HEK293 (cell line): ENCODE measurements around the gene CPEB3.

Experiments
- CTCF ChIA-PET: fragments of 350-600 bp; formaldehyde crosslinking; extraction: SDS; loops from one replicate; lab custom pipeline; 2021; ENCODE audit warnings: antibody characterized with exemption; lab: Yijun Ruan, JAX
- POLR2A ChIA-PET: fragments of 300-600 bp; formaldehyde crosslinking; extraction: SDS; loops from one replicate; lab custom pipeline; 2020; ENCODE audit warnings: antibody characterized with exemption, inconsistent platforms; lab: Yijun Ruan, JAX
- H3K27ac ChIP-seq: fragments of 200-500 bp; sonication (Bioruptor generic); 2 replicates; pipeline ENCODE4 v1.5.1; 2014; ENCODE audit warnings: low read depth, low read length, control low read depth, inconsistent platforms; ENCODE audit errors: extremely low read depth
- H3K36me3 ChIP-seq, 2 experiments: fragments of 200-500 bp in 1 of 2; sonication (Bioruptor generic) in 1 of 2; 1 replicate in 1 of 2; 2 replicates in 1 of 2; pipeline ENCODE4 v1.5.1; 2014 to 2017; ENCODE audit warnings: inconsistent platforms in 2 of 2, low read length in 2 of 2; ENCODE audit not compliant: control insufficient read depth in 2 of 2, insufficient read depth in 1 of 2
- H3K4me1 ChIP-seq: fragments of 200-500 bp; sonication (Bioruptor generic); 2 replicates; pipeline ENCODE4 v1.5.1; 2014; ENCODE audit warnings: mild to moderate bottlenecking, low read length, inconsistent platforms; ENCODE audit not compliant: control insufficient read depth, insufficient read depth
- H3K4me3 ChIP-seq: 2 replicates; pipeline ENCODE4 v1.5.1; 2011; ENCODE audit warnings: low read depth, mild to moderate bottlenecking, control low read depth, low read length, moderate library complexity
- H3K9me3 ChIP-seq: fragments of 200-500 bp; sonication (Bioruptor generic); 2 replicates; pipeline ENCODE4 v1.5.1; 2014; ENCODE audit warnings: low read depth, low read length, inconsistent platforms; ENCODE audit not compliant: control insufficient read depth, insufficient read depth
- ATF2 ChIP-seq: fragments of 450-650 bp; formaldehyde crosslinking; IDR thresholded peaks from 2 replicates; pipeline ENCODE4 v1.5.1; 2016; ENCODE audit warnings: missing biosample characterization, missing genetic modification characterization, low read depth
- GLIS1 ChIP-seq: fragments of 450-650 bp; formaldehyde crosslinking; IDR thresholded peaks from 2 replicates; pipeline ENCODE4 v1.5.1; 2016; ENCODE audit warnings: missing biosample characterization, missing genetic modification characterization
- GLIS2 ChIP-seq: fragments of 450-650 bp; formaldehyde crosslinking; IDR thresholded peaks from 2 replicates; pipeline ENCODE4 v1.5.1; 2016; ENCODE audit warnings: missing biosample characterization, missing genetic modification characterization
- RBAK ChIP-seq: fragments of 450-650 bp; formaldehyde crosslinking; IDR thresholded peaks from 2 replicates; pipeline ENCODE4 v1.5.1; 2016; ENCODE audit warnings: missing biosample characterization, missing genetic modification characterization
- ZNF214 ChIP-seq: fragments of 450-650 bp; formaldehyde crosslinking; IDR thresholded peaks from 2 replicates; pipeline ENCODE4 v1.5.1; 2017; ENCODE audit warnings: missing biosample characterization, mild to moderate bottlenecking, missing genetic modification characterization, borderline replicate concordance
- ZNF426 ChIP-seq: fragments of 450-650 bp; formaldehyde crosslinking; IDR thresholded peaks from 2 replicates; pipeline ENCODE4 v1.5.1; 2017; ENCODE audit warnings: missing biosample characterization, missing genetic modification characterization, mild to moderate bottlenecking, inconsistent platforms, moderate library complexity
- ZNF473 ChIP-seq: fragments of 450-650 bp; formaldehyde crosslinking; IDR thresholded peaks from 2 replicates; pipeline ENCODE4 v1.5.1; 2017; ENCODE audit warnings: missing biosample characterization, missing genetic modification characterization
- ZNF555 ChIP-seq: fragments of 450-650 bp; formaldehyde crosslinking; conservative IDR thresholded peaks from 2 replicates; pipeline ENCODE4 v1.5.1; 2017; ENCODE audit warnings: missing biosample characterization, mild to moderate bottlenecking, missing genetic modification characterization, inconsistent platforms
- ZNF580 ChIP-seq: fragments of 450-650 bp; formaldehyde crosslinking; IDR thresholded peaks from 2 replicates; pipeline ENCODE4 v1.5.1; 2016; ENCODE audit warnings: missing biosample characterization, missing genetic modification characterization
- ZNF623 ChIP-seq: fragments of 450-650 bp; formaldehyde crosslinking; IDR thresholded peaks from 2 replicates; pipeline ENCODE4 v1.5.1; 2016; ENCODE audit warnings: missing biosample characterization, missing genetic modification characterization
- ZNF658 ChIP-seq: fragments of 450-650 bp; formaldehyde crosslinking; IDR thresholded peaks from 2 replicates; pipeline ENCODE4; 2016; ENCODE audit warnings: missing biosample characterization, missing genetic modification characterization
- ZNF747 ChIP-seq: fragments of 450-650 bp; formaldehyde crosslinking; IDR thresholded peaks from 2 replicates; pipeline ENCODE4 v1.5.1; 2016; ENCODE audit warnings: missing biosample characterization, missing genetic modification characterization
- ZNF768 ChIP-seq: fragments of 450-650 bp; formaldehyde crosslinking; IDR thresholded peaks from 2 replicates; pipeline ENCODE4 v1.5.1; 2018; ENCODE audit warnings: missing biosample characterization, mild to moderate bottlenecking, missing genetic modification characterization
- TF ChIP-seq, protein P1 (sequence below): fragments of 450-650 bp; formaldehyde crosslinking; IDR thresholded peaks from 2 replicates; pipeline ENCODE4 v1.5.1; 2017; ENCODE audit warnings: missing biosample characterization, missing genetic modification characterization
- TF ChIP-seq, protein P2 (sequence below): fragments of 450-650 bp; formaldehyde crosslinking; IDR thresholded peaks from 2 replicates; pipeline ENCODE4 v1.5.1; 2017; ENCODE audit warnings: missing biosample characterization, missing genetic modification characterization
- TF ChIP-seq, protein P3 (sequence below): fragments of 450-650 bp; formaldehyde crosslinking; optimal IDR thresholded peaks from 2 replicates; pipeline ENCODE3; 2016; ENCODE audit warnings: missing biosample characterization, mild to moderate bottlenecking, missing genetic modification characterization
- TF ChIP-seq, protein P4 (sequence below): fragments of 450-650 bp; formaldehyde crosslinking; IDR thresholded peaks from 2 replicates; pipeline ENCODE4; 2016; ENCODE audit warnings: missing biosample characterization, missing genetic modification characterization

Gene CPEB3

DNA sequence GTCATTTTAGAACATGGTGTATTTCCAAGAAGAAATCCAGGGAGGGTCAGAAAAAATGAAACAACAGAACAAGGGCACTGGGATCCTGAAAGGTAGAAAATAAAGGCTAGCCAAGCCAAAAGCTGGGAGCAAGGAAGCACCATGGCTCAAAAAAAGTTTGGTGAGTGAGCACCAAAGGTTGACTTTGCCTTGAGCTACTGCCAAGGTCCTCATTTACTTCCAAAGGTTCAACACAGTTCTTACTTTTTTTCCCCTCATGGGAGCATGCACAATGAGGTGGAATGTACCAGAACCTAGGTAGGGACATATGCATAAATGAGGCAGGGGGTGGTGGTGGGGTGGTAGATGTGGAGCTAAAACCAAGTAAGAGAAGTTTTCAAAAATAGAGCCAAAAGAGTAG is 182.8 kb downstream of the CPEB3 start (continued):
- TF ChIP-seq, protein P1, sequence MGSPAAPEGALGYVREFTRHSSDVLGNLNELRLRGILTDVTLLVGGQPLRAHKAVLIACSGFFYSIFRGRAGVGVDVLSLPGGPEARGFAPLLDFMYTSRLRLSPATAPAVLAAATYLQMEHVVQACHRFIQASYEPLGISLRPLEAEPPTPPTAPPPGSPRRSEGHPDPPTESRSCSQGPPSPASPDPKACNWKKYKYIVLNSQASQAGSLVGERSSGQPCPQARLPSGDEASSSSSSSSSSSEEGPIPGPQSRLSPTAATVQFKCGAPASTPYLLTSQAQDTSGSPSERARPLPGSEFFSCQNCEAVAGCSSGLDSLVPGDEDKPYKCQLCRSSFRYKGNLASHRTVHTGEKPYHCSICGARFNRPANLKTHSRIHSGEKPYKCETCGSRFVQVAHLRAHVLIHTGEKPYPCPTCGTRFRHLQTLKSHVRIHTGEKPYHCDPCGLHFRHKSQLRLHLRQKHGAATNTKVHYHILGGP (tag by site-specific recombination): no peak
- no peak for TF ChIP-seq ZNF658 (tag by site-specific recombination)
- TF ChIP-seq RBAK: no peak
- TF ChIP-seq, protein P2, sequence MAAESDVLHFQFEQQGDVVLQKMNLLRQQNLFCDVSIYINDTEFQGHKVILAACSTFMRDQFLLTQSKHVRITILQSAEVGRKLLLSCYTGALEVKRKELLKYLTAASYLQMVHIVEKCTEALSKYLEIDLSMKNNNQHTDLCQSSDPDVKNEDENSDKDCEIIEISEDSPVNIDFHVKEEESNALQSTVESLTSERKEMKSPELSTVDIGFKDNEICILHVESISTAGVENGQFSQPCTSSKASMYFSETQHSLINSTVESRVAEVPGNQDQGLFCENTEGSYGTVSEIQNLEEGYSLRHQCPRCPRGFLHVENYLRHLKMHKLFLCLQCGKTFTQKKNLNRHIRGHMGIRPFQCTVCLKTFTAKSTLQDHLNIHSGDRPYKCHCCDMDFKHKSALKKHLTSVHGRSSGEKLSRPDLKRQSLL (tag by site-specific recombination): no peak
- no peak for TF ChIP-seq GLIS2 (tag by site-specific recombination)
- TF ChIP-seq ZNF214 (tag by site-specific recombination): no peak
- TF ChIP-seq ZNF768 (tag by site-specific recombination): no peak
- TF ChIP-seq ZNF623 (tag by site-specific recombination): no peak
- no peak for TF ChIP-seq ZNF473 (tag by site-specific recombination)

DNA sequence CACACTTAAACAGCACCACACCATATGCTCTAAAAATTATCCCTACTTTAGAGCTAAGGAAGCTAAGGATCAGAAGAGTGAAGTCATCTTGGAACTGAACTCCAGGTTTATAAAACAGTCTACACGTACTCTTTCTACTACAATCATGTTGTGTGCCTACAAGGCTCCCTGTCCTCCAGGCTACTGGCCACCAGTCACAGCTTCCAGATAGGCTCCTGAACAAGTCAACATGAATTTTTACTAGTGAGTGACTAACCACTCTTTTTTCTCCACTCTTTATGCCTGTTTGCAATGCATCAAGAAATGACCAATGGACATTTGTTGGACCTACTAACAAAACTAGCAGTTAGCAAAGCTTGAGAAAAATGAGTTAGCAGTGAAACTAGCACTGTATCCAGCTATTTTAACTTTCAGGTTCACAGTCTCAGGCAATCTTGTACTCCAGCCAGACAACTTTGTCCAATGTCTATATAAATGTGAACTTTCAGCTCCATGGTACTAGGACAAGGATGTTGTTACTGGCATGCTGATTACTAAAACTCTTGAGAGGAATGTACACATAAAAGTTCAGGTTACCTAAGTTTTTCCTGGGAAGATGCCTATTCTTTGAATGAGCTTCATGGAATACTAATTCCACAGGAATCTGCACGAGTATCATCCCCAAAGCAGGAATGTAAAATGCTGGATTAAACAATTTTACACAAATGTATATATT is 187.3 kb downstream of the CPEB3 start:
- Histone ChIP-seq H3K4me1 (peaks cover 2% of the 10 kb centered on the region; the same call in 1 of the 2 replicates), H3K9me3 (no peaks in the 10 kb centered on the region), H3K27ac (no peak overlapping the region), H3K4me3 (no peak overlapping the region), H3K36me3 (no peaks in the 10 kb centered on the region)
- CTCF ChIA-PET: interaction anchor here (0.5 to 1.2 kb wide), 6 partner anchors 13 to 619 kb away, joined by 3 to 5 read pairs (median 3); no protein-coding TSS in a partner anchor
- TF ChIP-seq, protein P3, sequence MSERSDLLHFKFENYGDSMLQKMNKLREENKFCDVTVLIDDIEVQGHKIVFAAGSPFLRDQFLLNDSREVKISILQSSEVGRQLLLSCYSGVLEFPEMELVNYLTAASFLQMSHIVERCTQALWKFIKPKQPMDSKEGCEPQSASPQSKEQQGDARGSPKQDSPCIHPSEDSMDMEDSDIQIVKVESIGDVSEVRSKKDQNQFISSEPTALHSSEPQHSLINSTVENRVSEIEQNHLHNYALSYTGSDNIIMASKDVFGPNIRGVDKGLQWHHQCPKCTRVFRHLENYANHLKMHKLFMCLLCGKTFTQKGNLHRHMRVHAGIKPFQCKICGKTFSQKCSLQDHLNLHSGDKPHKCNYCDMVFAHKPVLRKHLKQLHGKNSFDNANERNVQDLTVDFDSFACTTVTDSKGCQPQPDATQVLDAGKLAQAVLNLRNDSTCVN: no peak
- TF ChIP-seq ATF2 (no peak), ZNF658 (tag by site-specific recombination) (no peak), ZNF555 (tag by site-specific recombination) (no peak)
- POLR2A ChIA-PET: no interaction called here

DNA sequence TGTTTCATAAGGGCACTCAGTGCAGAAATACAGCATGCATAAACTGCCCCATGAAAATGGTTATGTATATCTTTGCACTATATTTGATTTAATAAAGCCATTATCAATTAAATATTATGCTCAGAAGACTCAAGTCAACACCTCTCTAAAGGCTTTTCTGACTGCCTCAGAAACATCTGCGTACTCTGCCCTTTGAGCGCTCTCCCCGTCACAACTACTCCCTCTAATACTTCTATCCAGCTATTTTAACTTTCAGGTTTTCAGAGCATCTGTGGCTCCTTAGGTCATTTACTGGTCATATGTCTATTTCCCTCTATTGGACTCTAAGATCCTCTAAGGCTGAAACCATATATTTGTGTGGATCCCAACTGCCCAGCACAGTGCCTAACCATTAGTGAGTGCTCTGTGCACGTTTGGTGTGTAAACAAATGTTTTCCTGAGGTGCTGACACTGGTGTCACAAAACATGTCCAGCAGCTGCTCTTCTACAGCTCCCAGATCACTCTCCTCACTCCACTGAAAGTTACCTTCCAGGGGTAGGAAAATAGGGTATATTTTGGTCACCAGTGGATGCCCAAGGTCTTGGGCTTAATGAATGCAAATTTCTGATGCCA is 188.2 kb downstream of the CPEB3 start:
- ChIA-PET CTCF (interaction anchor here (0.6 to 3.7 kb wide), 5 partner anchors 16 to 1944 kb away, joined by 3 to 13 read pairs (median 3); no protein-coding TSS in a partner anchor), POLR2A (no interaction called here)
- no peak overlapping the region for H3K4me3 ChIP-seq
- TF ChIP-seq GLIS1 (no peak), ZNF580 (no peak), ZNF747 (tag by site-specific recombination) (no peak), ZNF426 (no peak)
- TF ChIP-seq, protein P4, sequence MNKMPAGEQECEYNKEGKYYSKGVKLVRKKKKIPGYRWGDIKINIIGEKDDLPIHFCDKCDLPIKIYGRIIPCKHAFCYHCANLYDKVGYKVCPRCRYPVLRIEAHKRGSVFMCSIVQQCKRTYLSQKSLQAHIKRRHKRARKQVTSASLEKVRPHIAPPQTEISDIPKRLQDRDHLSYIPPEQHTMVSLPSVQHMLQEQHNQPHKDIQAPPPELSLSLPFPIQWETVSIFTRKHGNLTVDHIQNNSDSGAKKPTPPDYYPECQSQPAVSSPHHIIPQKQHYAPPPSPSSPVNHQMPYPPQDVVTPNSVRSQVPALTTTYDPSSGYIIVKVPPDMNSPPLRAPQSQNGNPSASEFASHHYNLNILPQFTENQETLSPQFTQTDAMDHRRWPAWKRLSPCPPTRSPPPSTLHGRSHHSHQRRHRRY (tag by site-specific recombination): no peak
- H3K36me3 ChIP-seq: no peaks in the 10 kb centered on the region
- peaks cover 2% of the 10 kb centered on the region; the same call in 1 of the 2 replicates for H3K4me1 ChIP-seq
- H3K9me3 ChIP-seq: no peaks in the 10 kb centered on the region
- no peak overlapping the region for H3K27ac ChIP-seq
